Activated CD8-positive, alpha-beta T cell treated with anti-CD3 and anti-CD28 coated beads for 36 hours (primary cell): ENCODE measurements around the gene RBP5. TPM values are rescaled to one million over a fixed set of nuclear protein-coding genes. Genes with fewer than 3 reads are reported as not detected.
A peak's percentile ranks its signal among the peaks of the same experiment; 100 is the strongest.
"Not testable (repeated sequence)": the region's sequence is repeated elsewhere in the genome, so short reads cannot be mapped to it uniquely, and the experiment has no call there.

Experiments used
- ATAC-seq: fragments of 200-7000 bp; cut with Tn5 transposase; one replicate; pipeline ENCODE4 v1.10.0; 2021; ENCODE audit warnings: mild to moderate bottlenecking, moderate library complexity
- CTCF ChIA-PET: fragments of 350-600 bp; sonication (Branson Sonifier 250); formaldehyde crosslinking; loops from one replicate; lab custom pipeline; 2021; ENCODE audit warnings: antibody characterized with exemption; lab: Charles Lee
- POLR2A ChIA-PET: fragments of 350-600 bp; sonication (Branson Sonifier 250); formaldehyde crosslinking; loops from one replicate; lab custom pipeline; 2021; ENCODE audit warnings: antibody characterized with exemption; lab: Charles Lee
- DNase-seq: peaks from one replicate; pipeline ENCODE4 v3.0.0-alpha.2; 2020
- H3K27ac Mint-ChIP-seq: one replicate; pipeline ENCODE4 v1.8.0; 2021; ENCODE audit warnings: mild to moderate bottlenecking, mixed read lengths
- H3K27me3 Mint-ChIP-seq: one replicate; pipeline ENCODE4 v1.8.0; 2021; ENCODE audit warnings: mixed read lengths
- H3K36me3 Mint-ChIP-seq: one replicate; pipeline ENCODE4 v1.8.0; 2021; ENCODE audit warnings: low read depth, mixed read lengths
- H3K4me1 Mint-ChIP-seq: one replicate; pipeline ENCODE4 v1.8.0; 2021; ENCODE audit warnings: low read depth, mixed read lengths
- H3K4me3 Mint-ChIP-seq: one replicate; pipeline ENCODE4 v1.8.0; 2021; ENCODE audit warnings: mild to moderate bottlenecking, moderate library complexity, mixed read lengths
- H3K9me3 Mint-ChIP-seq: one replicate; pipeline ENCODE4 v1.8.0; 2021; ENCODE audit warnings: mixed read lengths
- intact Hi-C: fragments of 100-400 bp; cut with micrococcal nuclease; formaldehyde crosslinking; loops from one replicate; pipeline ENCODE4 v1.10.0; 2022
- total RNA-seq, 2 experiments: library from RNA; stranded (reverse); gene quantifications; one replicate each; pipeline ENCODE4 v1.2.3, GENCODE V29; 2021
- TF ChIP-seq, protein P1 (sequence below): fragments of 200-600 bp; IDR thresholded peaks from one replicate; pipeline ENCODE4 v1.8.0; 2022; ENCODE audit warnings: antibody characterized with exemption, mild to moderate bottlenecking

RBP5 gene
- total RNA-seq, 2 experiments from 2014 or later, result not detected

DNA sequence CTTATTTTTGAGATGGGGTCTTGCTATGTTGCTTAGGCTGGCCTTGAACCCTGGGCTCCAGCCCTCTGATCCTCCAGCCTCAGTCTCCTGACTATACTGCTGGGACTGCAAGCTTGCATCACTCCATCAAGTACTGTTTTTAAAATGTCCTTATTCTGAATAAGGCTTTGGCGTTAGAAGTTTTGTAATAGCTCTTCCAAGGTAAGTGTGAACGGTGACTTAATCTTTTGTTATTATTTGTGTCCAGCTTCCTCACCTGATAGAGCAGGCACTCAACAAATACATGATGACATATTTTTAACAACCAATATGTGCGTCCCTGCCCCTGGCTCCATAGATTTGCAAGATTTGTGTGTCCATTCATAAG is 21.1 kb downstream of the RBP5 start:
- Mint-ChIP-seq H3K27ac (peak overlapping the region; percentile 93), H3K4me3 (peak overlapping the region; percentile 88), H3K4me1 (peaks cover 34% of the 10 kb centered on the region), H3K27me3 (no peaks in the 10 kb centered on the region), H3K9me3 (peaks cover 14% of the 10 kb centered on the region), H3K36me3 (peaks cover 28% of the 10 kb centered on the region)
- intact Hi-C loops, result loop anchor here (10.0 kb wide), 1 partner anchor 163 kb away; the partner anchor contains the start of genes C12orf57 and RNU7-1
- TF ChIP-seq, protein P1, sequence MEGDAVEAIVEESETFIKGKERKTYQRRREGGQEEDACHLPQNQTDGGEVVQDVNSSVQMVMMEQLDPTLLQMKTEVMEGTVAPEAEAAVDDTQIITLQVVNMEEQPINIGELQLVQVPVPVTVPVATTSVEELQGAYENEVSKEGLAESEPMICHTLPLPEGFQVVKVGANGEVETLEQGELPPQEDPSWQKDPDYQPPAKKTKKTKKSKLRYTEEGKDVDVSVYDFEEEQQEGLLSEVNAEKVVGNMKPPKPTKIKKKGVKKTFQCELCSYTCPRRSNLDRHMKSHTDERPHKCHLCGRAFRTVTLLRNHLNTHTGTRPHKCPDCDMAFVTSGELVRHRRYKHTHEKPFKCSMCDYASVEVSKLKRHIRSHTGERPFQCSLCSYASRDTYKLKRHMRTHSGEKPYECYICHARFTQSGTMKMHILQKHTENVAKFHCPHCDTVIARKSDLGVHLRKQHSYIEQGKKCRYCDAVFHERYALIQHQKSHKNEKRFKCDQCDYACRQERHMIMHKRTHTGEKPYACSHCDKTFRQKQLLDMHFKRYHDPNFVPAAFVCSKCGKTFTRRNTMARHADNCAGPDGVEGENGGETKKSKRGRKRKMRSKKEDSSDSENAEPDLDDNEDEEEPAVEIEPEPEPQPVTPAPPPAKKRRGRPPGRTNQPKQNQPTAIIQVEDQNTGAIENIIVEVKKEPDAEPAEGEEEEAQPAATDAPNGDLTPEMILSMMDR, result no peak
- POLR2A ChIA-PET, result interaction anchor here (0.5 to 3.8 kb wide), 14 partner anchors 8 to 164 kb away, joined by 3 to 36 read pairs (median 5); partner anchors contain the start of genes C12orf57, CLSTN3, LPCAT3 and RNU7-1
- CTCF ChIA-PET, result interaction anchor here (1.0 to 3.7 kb wide), 20 partner anchors 10 to 236 kb away, joined by 3 to 32 read pairs (median 6); partner anchors contain the start of genes C12orf57, C1R, LPCAT3 and RNU7-1
- DNase-seq (no peak), ATAC-seq (no peak)

DNA sequence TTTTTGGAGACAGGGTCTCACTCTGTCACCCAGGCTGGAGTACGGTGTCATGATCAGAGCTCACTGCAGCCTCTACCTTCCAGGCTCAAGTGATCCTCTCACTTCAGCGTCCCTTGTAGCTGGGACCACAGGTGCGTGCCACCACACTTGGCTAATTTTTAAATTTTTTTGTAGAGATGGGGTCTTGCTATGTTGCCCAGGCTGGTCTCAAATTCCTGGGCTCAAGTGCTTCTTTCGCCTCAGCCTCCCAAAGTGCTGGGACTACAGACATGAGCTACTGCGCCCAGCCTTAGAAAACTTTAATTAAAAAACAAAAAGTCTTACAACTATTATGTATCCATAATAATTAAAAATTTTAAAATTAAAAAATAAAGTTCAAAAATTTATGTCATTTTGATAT is 21.5 kb downstream of the RBP5 start:
- ChIA-PET POLR2A (interaction anchor here (1.0 to 3.8 kb wide), 8 partner anchors 9 to 163 kb away, joined by 3 to 36 read pairs (median 8); partner anchors contain the start of genes C12orf57, CLSTN3, LPCAT3 and RNU7-1), CTCF (interaction anchor here (0.6 to 3.7 kb wide), 13 partner anchors 11 to 235 kb away, joined by 3 to 32 read pairs (median 6); partner anchors contain the start of genes C12orf57, C1R, LPCAT3 and RNU7-1)
- not testable (repeated sequence) for ATAC-seq, H3K27ac Mint-ChIP-seq, DNase-seq, H3K27me3 Mint-ChIP-seq
- H3K4me3 Mint-ChIP-seq, result peak overlapping the region; percentile 28
- intact Hi-C loops, result loop anchor here (10.0 kb wide), 1 partner anchor 162 kb away; the partner anchor contains the start of genes C12orf57 and RNU7-1
- peaks cover 28% of the 10 kb centered on the region for H3K36me3 Mint-ChIP-seq
- H3K9me3 Mint-ChIP-seq, result peaks cover 14% of the 10 kb centered on the region
- peaks cover 34% of the 10 kb centered on the region for H3K4me1 Mint-ChIP-seq

DNA sequence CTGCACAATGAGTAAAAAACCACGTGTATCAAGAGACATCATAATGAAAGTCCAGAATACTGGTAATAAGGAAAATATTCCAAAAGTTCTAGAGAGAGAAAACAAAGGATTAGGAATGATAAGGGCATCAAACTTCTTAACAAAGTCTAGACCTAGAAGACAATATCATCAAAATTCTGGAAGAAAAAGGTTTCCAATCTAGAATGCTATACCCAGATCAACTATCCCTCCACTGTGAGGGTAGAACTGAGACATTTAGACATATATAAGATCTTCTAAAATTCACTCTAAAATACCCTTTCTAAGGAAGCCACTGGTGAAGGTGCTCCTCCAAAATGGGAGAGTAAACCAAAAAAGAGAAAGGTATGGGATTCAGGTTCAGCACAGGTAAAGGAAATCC is 22.6 kb downstream of the RBP5 start:
- CTCF ChIA-PET, result no interaction called here

DNA sequence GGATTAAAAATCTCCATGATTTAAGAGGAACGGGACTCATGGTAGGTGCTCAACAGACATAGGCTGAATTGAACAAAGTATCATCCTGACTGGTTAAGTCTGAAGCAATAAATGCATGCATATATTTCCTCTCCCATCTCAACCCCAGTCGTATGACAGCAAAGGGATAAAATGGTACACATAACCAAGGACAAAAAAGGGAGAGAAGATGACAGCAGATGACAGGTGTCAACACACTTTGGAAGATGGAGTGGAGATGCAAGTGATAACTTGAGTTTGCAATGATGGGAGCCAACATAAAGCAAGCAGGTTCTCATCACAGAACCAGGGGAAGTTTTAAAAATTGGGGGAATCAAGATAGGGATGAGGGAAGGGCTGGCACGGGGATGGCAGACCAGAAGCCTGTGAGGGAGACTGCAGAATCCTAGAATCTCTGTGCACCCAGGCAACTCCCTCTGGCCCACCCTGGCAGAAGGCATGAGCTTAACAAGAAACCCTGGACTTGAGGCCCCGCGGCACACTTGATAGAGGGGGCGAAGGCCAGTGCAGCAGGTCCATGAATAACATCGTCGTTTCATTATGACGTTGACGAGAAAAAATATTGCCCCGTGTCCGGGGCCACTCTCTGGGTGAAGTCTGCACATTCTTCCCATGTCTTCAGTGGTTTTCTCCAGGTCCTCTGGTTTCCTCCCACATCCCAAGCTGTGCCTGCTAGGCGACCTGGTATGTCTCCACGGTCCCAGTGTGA is 24.7 kb downstream of the RBP5 start:
- H3K27ac Mint-ChIP-seq, result no peak overlapping the region
- ChIA-PET CTCF (interaction anchor here (1.1 kb wide), 1 partner anchor 9 kb away, joined by 7 read pairs; no protein-coding TSS in a partner anchor), POLR2A (interaction anchor here (2.2 kb wide), 1 partner anchor 160 kb away, joined by 6 read pairs; the partner anchor contains the start of genes C12orf57 and RNU7-1)
- H3K36me3 Mint-ChIP-seq, result peaks cover 27% of the 10 kb centered on the region
- ATAC-seq, result no peak
- H3K27me3 Mint-ChIP-seq, result no peaks in the 10 kb centered on the region
- peaks cover 14% of the 10 kb centered on the region for H3K9me3 Mint-ChIP-seq
- intact Hi-C loops, result loop anchor here (10.0 kb wide), 1 partner anchor 159 kb away; the partner anchor contains the start of genes C12orf57 and RNU7-1
- DNase-seq, result no peak
- no peak overlapping the region for H3K4me3 Mint-ChIP-seq
- TF ChIP-seq, protein P1, result no peak
- H3K4me1 Mint-ChIP-seq, result peaks cover 25% of the 10 kb centered on the region

More for the DNA sequence above, 22.6 kb downstream of the RBP5 start:
- peaks cover 14% of the 10 kb centered on the region for H3K9me3 Mint-ChIP-seq
- peaks cover 34% of the 10 kb centered on the region for H3K4me1 Mint-ChIP-seq
- no peak overlapping the region for H3K27ac Mint-ChIP-seq
- ATAC-seq (no peak), DNase-seq (no peak)
- no peaks in the 10 kb centered on the region for H3K27me3 Mint-ChIP-seq
- TF ChIP-seq, protein P1, result no peak
- H3K4me3 Mint-ChIP-seq, result no peak overlapping the region
- intact Hi-C loops, result loop anchor here (10.0 kb wide), 1 partner anchor 161 kb away; the partner anchor contains the start of genes C12orf57 and RNU7-1
- POLR2A ChIA-PET, result interaction anchor here (0.7 to 3.8 kb wide), 2 partner anchors 127 to 162 kb away, joined by 3 to 36 read pairs; partner anchors contain the start of genes C12orf57 and RNU7-1
- H3K36me3 Mint-ChIP-seq, result peaks cover 27% of the 10 kb centered on the region

DNA sequence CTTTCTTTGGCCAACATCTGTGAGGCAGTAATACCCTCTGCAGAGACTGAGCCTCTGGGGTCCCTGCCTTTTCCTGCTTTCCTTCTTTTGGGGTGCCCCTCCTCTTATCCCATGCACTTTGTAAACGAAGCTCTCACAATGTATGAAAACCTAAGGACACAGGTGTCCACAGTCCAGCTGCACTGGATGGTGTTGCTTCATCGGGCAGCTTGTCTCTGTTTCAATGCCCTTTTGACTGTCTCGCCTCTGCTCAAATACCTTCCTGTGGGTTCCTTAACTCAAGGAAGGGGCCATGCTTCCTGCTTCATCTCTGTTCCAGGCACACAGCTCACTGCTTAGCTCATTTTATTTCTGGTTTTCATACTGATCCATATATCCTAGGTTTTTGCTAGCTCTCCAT is 26.1 kb downstream of the RBP5 start:
- ChIA-PET POLR2A (interaction anchor here (1.0 to 2.2 kb wide), 5 partner anchors 10 to 159 kb away, joined by 3 to 7 read pairs (median 4); partner anchors contain the start of genes C12orf57, LPCAT3 and RNU7-1), CTCF (interaction anchor here (1.6 to 3.3 kb wide), 3 partner anchors 9 to 179 kb away, joined by 5 to 21 read pairs (median 12); partner anchors contain the start of gene C1R)
- H3K9me3 Mint-ChIP-seq, result peaks cover 14% of the 10 kb centered on the region
- H3K27ac Mint-ChIP-seq, result no peak overlapping the region
- H3K27me3 Mint-ChIP-seq, result no peaks in the 10 kb centered on the region
- H3K36me3 Mint-ChIP-seq, result peaks cover 29% of the 10 kb centered on the region
- H3K4me3 Mint-ChIP-seq, result no peak overlapping the region
- DNase-seq (no peak), ATAC-seq (no peak)
- peaks cover 20% of the 10 kb centered on the region for H3K4me1 Mint-ChIP-seq
- intact Hi-C loops, result loop anchor here (10.0 kb wide), 1 partner anchor 158 kb away; the partner anchor contains the start of genes C12orf57 and RNU7-1
- TF ChIP-seq, protein P1, result no peak
